ENCODE measurements around the gene DSTYK. TPM values are rescaled to one million over a fixed set of nuclear protein-coding genes. Genes with fewer than 3 reads are reported as not detected.
"Not testable (repeated sequence)": the region's sequence is repeated elsewhere in the genome, so short reads cannot be mapped to it uniquely, and the experiment has no call there.

Gene DSTYK
- total RNA-seq, 2 donors from 2014 or later = 9.8 to 10.7 TPM

GRCh38 chr1:205236951-205237475, 25.5 kb upstream of the DSTYK start:
- no peak for DNase-seq
- Mint-ChIP-seq H3K27ac (no peak overlapping the region), H3K27me3 (ENCODE audit: low read depth) (no peaks in the 10 kb centered on the region), H3K4me1 (ENCODE audit: low read depth) (peaks cover 75% of the 10 kb centered on the region), H3K36me3 (ENCODE audit: insufficient read depth in 2 of 2) (no peaks in the 10 kb centered on the region), H3K9me3 (no peaks in the 10 kb centered on the region), H3K4me3 (peak overlapping the region; percentile 58 to 75)
- ATAC-seq (replicated peaks in 1 of 2) = no peak

- no peaks in the 10 kb centered on the region for H3K36me3 Mint-ChIP-seq (ENCODE audit: insufficient read depth in 2 of 2)
- DNase-seq (no peak), ATAC-seq (replicated peaks in 1 of 2) (no peak)
- H3K27ac Mint-ChIP-seq = no peak overlapping the region
- H3K27me3 Mint-ChIP-seq (ENCODE audit: low read depth) = no peaks in the 10 kb centered on the region
- H3K4me1 Mint-ChIP-seq (ENCODE audit: low read depth) = peaks cover 80% of the 10 kb centered on the region
- H3K9me3 Mint-ChIP-seq = no peaks in the 10 kb centered on the region
- H3K4me3 Mint-ChIP-seq = peak overlapping the region in 1 of 2 donors; percentile 0
These were observed 25.0 kb upstream of the DSTYK start for GRCh38 chr1:205236526-205236925.

DNA sequence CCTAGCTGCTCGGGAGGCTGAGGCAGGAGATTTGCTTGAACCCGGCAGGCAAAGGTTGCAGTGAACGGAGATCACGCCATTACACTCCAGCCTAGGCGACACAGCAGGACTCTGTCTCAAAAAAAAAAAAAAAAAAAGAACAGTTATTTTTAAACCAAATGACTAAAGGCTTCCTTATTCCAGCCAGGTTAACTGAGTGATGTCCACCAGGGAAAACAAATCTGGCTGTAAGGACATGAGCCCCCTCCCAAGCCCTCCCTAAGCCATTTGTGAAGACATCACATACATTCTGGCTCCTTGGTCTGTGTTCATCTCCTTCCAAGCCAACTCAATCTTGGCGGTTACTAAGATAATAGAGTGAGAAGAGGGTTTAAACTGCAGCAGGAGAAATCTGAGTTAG, 24.4 kb upstream of the DSTYK start:
- peaks cover 86% of the 10 kb centered on the region for H3K4me1 Mint-ChIP-seq (ENCODE audit: low read depth)
- no peaks in the 10 kb centered on the region for H3K27me3 Mint-ChIP-seq (ENCODE audit: low read depth)
- no peaks in the 10 kb centered on the region for H3K36me3 Mint-ChIP-seq (ENCODE audit: insufficient read depth in 2 of 2)
- H3K9me3 Mint-ChIP-seq = no peaks in the 10 kb centered on the region
- no peak for ATAC-seq (replicated peaks in 1 of 2)
- no peak overlapping the region for H3K27ac Mint-ChIP-seq
- no peak for DNase-seq
- no peak overlapping the region for H3K4me3 Mint-ChIP-seq

GRCh38 chr1:205233986-205234385, 22.5 kb upstream of the DSTYK start:
- not testable (repeated sequence) for H3K36me3 Mint-ChIP-seq (ENCODE audit: insufficient read depth in 2 of 2); H3K27me3 Mint-ChIP-seq (ENCODE audit: low read depth); H3K4me3 Mint-ChIP-seq; H3K27ac Mint-ChIP-seq; ATAC-seq (replicated peaks in 1 of 2); DNase-seq; H3K9me3 Mint-ChIP-seq
- H3K4me1 Mint-ChIP-seq (ENCODE audit: low read depth) = peaks cover 87% of the 10 kb centered on the region

- peaks cover 0 to 2% of the 10 kb centered on the region in 2 donors for H3K36me3 Mint-ChIP-seq (ENCODE audit: insufficient read depth in 2 of 2)
- H3K4me1 Mint-ChIP-seq (ENCODE audit: low read depth) = peaks cover 81% of the 10 kb centered on the region
- ATAC-seq (replicated peaks in 1 of 2) (peak; percentile 22 to 35), DNase-seq (no peak)
- H3K4me3 Mint-ChIP-seq = peak overlapping the region; percentile 23 to 48
- no peaks in the 10 kb centered on the region for H3K27me3 Mint-ChIP-seq (ENCODE audit: low read depth)
- peak overlapping the region; percentile 50 for H3K27ac Mint-ChIP-seq
- no peaks in the 10 kb centered on the region for H3K9me3 Mint-ChIP-seq
These were observed 21.5 kb upstream of the DSTYK start for GRCh38 chr1:205232945-205233397.

GRCh38 chr1:205232127-205232820, 20.8 kb upstream of the DSTYK start:
- H3K4me3 Mint-ChIP-seq = peak overlapping the region; percentile 21 to 36
- peaks cover 1% of the 10 kb centered on the region for H3K27me3 Mint-ChIP-seq (ENCODE audit: low read depth)
- DNase-seq (no peak), ATAC-seq (replicated peaks in 1 of 2) (no peak)
- peaks cover 77% of the 10 kb centered on the region for H3K4me1 Mint-ChIP-seq (ENCODE audit: low read depth)
- peaks cover 0 to 2% of the 10 kb centered on the region in 2 donors for H3K36me3 Mint-ChIP-seq (ENCODE audit: insufficient read depth in 2 of 2)
- no peak overlapping the region for H3K27ac Mint-ChIP-seq
- H3K9me3 Mint-ChIP-seq = no peaks in the 10 kb centered on the region

DNA sequence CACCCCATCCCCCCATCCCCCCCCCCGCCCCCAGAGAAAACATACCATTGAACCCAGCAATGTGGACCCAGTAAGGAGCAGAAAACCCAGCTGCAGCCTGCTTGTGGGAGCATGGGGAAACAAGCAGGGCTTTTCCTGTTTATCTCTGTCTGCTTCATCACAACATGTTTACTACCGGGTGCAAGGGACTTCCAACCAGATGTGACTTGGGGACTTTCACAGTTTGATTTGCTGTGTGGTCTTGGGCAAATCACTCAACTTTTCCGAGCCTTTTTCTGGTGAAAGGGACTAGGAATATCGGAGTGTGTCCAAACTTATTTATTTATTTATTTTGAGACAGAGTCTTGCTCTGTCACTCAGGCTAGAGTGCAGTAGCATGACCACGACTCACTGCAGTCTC, 19.5 kb upstream of the DSTYK start:
- Mint-ChIP-seq H3K27ac (no peak overlapping the region), H3K27me3 (ENCODE audit: low read depth) (peaks cover 14% of the 10 kb centered on the region), H3K36me3 (ENCODE audit: insufficient read depth in 2 of 2) (peaks cover 0 to 2% of the 10 kb centered on the region in 2 donors), H3K4me1 (ENCODE audit: low read depth) (peaks cover 75% of the 10 kb centered on the region), H3K9me3 (no peaks in the 10 kb centered on the region), H3K4me3 (peak overlapping the region in 1 of 2 donors; percentile 25)
- ATAC-seq (replicated peaks in 1 of 2) = no peak
- no peak for DNase-seq

GRCh38 chr1:205229916-205230700, 18.6 kb upstream of the DSTYK start:
- Mint-ChIP-seq H3K27ac (no peak overlapping the region), H3K36me3 (ENCODE audit: insufficient read depth in 2 of 2) (peaks cover 0 to 2% of the 10 kb centered on the region in 2 donors), H3K4me1 (ENCODE audit: low read depth) (peaks cover 75% of the 10 kb centered on the region), H3K4me3 (peak overlapping the region; percentile 95), H3K9me3 (no peaks in the 10 kb centered on the region), H3K27me3 (ENCODE audit: low read depth) (peaks cover 20% of the 10 kb centered on the region)
- ATAC-seq (replicated peaks in 1 of 2) (no peak), DNase-seq (no peak)

DNA sequence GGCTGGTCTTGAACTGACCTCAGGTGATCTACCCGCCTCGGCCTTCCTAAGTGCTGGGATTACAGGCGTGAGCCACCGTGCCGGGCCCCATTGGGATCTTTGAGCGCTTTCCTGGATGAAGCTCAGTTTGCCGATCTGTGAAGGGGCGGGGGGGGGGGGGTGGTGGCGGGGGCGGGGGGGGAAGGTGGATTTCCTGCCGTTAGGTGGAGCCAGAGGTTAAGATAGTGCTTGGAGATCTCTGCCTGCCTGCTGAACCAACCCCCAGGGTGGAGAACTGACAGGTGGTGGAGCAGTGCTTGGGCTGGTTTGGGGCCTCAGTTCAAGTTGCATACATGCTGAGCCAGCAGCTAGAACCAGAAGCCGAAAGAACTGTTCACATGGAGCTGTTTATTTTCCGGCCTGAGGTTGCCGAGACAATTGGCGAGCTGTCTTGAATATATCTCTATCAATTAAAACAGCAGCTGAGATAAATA, 17.9 kb upstream of the DSTYK start:
- Mint-ChIP-seq H3K9me3 (no peaks in the 10 kb centered on the region), H3K4me3 (peak overlapping the region; percentile 95), H3K36me3 (ENCODE audit: insufficient read depth in 2 of 2) (peaks cover 0 to 2% of the 10 kb centered on the region in 2 donors), H3K27me3 (ENCODE audit: low read depth) (peaks cover 23% of the 10 kb centered on the region), H3K4me1 (ENCODE audit: low read depth) (peaks cover 69% of the 10 kb centered on the region), H3K27ac (peak overlapping the region; percentile 82)
- peak; percentile 67 to 70 for ATAC-seq (replicated peaks in 1 of 2)
- peak; percentile 71 to 78 for DNase-seq

GRCh38 chr1:205228093-205228521, 16.6 kb upstream of the DSTYK start:
- H3K36me3 Mint-ChIP-seq (ENCODE audit: insufficient read depth in 2 of 2) = peaks cover 0 to 2% of the 10 kb centered on the region in 2 donors
- H3K4me3 Mint-ChIP-seq = peak overlapping the region; percentile 95
- no peaks in the 10 kb centered on the region for H3K9me3 Mint-ChIP-seq
- DNase-seq = peak in 1 of 2 donors; percentile 15
- peaks cover 23% of the 10 kb centered on the region for H3K27me3 Mint-ChIP-seq (ENCODE audit: low read depth)
- H3K4me1 Mint-ChIP-seq (ENCODE audit: low read depth) = peaks cover 58% of the 10 kb centered on the region
- peak in 1 of 2 donors; percentile 36 for ATAC-seq (replicated peaks in 1 of 2)
- no peak overlapping the region for H3K27ac Mint-ChIP-seq

DNA sequence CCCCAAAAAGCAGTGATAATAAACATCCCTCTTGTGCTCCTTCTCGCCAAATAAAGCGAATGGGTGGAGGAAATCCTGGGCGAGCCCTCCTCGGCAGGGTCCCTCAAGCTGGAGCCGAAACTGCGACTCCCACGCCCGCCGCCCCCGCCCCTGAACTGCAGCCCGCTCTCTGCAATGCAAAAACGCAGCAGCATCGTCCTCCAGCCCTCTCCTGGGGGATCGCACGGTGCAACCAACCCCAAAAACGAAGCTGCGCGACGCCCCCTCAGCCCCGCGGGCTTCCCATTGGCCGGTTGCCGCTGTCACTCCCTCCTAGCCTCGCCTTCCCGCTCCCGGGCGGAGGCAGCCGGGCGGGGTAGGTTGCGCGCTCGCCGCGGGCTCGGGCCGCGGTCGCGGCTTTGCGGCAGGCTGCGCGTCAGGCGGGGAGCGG, 16.1 kb upstream of the DSTYK start, which contains the start of gene TMCC2:
TMCC2 (plus strand) TSS at position 363 of the 430 bp plus-strand sequence. CDS start 619 bp downstream, outside the sequence.
- Mint-ChIP-seq H3K36me3 (ENCODE audit: insufficient read depth in 2 of 2) (peaks cover 0 to 2% of the 10 kb centered on the region in 2 donors), H3K4me3 (peak within 1 kb of the TSS; percentile 95), H3K4me1 (ENCODE audit: low read depth) (peaks cover 53% of the 10 kb centered on the region), H3K27me3 (ENCODE audit: low read depth) (peaks cover 23% of the 10 kb centered on the region), H3K27ac (peak within 1 kb of the TSS; percentile 19), H3K9me3 (no peaks in the 10 kb centered on the region)
- peak; percentile 85 for ATAC-seq (replicated peaks in 1 of 2)
- DNase-seq = peak; percentile 87 to 88

GRCh38 chr1:205226868-205227583, 15.5 kb upstream of the DSTYK start:
- Mint-ChIP-seq H3K4me3 (peak overlapping the region; percentile 73 to 82), H3K36me3 (ENCODE audit: insufficient read depth in 2 of 2) (peaks cover 0 to 2% of the 10 kb centered on the region in 2 donors), H3K27ac (peak overlapping the region; percentile 19), H3K9me3 (no peaks in the 10 kb centered on the region), H3K4me1 (ENCODE audit: low read depth) (peaks cover 47% of the 10 kb centered on the region), H3K27me3 (ENCODE audit: low read depth) (peaks cover 23% of the 10 kb centered on the region)
- no peak for ATAC-seq (replicated peaks in 1 of 2)
- no peak for DNase-seq
